OCI-LY7 (cell line): ENCODE results near the gene ZFYVE26.

ENCODE experiments used
- CTCF ChIP-seq: fragments of 200-600 bp; sonication (generic); conservative IDR thresholded peaks from 2 replicates; pipeline ENCODE4 v1.5.1; 2014; ENCODE audit warnings: mild to moderate bottlenecking, antibody characterized with exemption, low read length, moderate library complexity, mixed read lengths
- EZH2phosphoT487 ChIP-seq: fragments of 200-600 bp; sonication (generic); IDR thresholded peaks from 2 replicates; pipeline ENCODE4 v1.6.1; 2018; ENCODE audit warnings: low read depth, borderline replicate concordance, mild to moderate bottlenecking, mixed run types, antibody characterized with exemption, low read length, moderate library complexity, mixed read lengths

GRCh38 chr14:67776653-67777322, 39.6 kb downstream of the ZFYVE26 start:
- TF ChIP-seq EZH2phosphoT487 (no peak), CTCF (no peak)
